ENCODE results near the gene MYBPC1. TPM values are rescaled to one million over a fixed set of nuclear protein-coding genes. Genes with fewer than 3 reads are reported as not detected.
A peak's percentile ranks its signal among the peaks of the same experiment; 100 is the strongest.

Gene MYBPC1
- total RNA-seq, 1 donor from 2014 or later, result not detected

DNA sequence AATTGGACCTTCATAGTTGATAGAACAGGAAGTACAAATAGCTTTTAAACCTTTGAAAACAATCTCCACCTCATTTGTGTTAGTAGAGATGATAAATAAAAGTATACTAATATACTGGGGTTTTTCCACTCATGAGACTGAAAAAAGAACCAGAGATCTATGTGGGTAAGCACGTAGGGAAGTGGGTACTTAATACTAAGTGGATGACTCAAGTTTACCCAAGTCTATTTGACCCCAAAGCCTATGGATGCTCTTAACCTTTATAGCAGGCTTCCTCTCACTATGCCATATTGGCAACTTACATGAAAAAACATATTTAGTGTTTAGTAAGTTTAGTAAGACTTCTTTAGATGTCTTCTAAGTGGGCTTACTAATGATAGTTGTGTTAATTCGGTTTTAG lies 53.4 kb downstream of the MYBPC1 start:
- Mint-ChIP-seq H3K36me3 (ENCODE audit: low read depth) (no peaks in the 10 kb centered on the region), H3K27me3 (ENCODE audit: low read depth) (peaks cover 10% of the 10 kb centered on the region), H3K9me3 (no peaks in the 10 kb centered on the region), H3K27ac (ENCODE audit: unreplicated experiment) (no peak overlapping the region), H3K4me3 (no peak overlapping the region), H3K4me1 (peaks cover 10% of the 10 kb centered on the region)
- DNase-seq (ENCODE audit: low read depth, low spot score), result no peak
- TF ChIP-seq, protein P1, sequence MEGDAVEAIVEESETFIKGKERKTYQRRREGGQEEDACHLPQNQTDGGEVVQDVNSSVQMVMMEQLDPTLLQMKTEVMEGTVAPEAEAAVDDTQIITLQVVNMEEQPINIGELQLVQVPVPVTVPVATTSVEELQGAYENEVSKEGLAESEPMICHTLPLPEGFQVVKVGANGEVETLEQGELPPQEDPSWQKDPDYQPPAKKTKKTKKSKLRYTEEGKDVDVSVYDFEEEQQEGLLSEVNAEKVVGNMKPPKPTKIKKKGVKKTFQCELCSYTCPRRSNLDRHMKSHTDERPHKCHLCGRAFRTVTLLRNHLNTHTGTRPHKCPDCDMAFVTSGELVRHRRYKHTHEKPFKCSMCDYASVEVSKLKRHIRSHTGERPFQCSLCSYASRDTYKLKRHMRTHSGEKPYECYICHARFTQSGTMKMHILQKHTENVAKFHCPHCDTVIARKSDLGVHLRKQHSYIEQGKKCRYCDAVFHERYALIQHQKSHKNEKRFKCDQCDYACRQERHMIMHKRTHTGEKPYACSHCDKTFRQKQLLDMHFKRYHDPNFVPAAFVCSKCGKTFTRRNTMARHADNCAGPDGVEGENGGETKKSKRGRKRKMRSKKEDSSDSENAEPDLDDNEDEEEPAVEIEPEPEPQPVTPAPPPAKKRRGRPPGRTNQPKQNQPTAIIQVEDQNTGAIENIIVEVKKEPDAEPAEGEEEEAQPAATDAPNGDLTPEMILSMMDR (conservative IDR thresholded peaks at IDR 0.05), result no peak

- H3K36me3 Mint-ChIP-seq (ENCODE audit: low read depth), result no peaks in the 10 kb centered on the region
- H3K4me1 Mint-ChIP-seq, result peaks cover 28% of the 10 kb centered on the region
- no peak overlapping the region for H3K27ac Mint-ChIP-seq (ENCODE audit: unreplicated experiment)
- H3K4me3 Mint-ChIP-seq, result no peak overlapping the region
- DNase-seq (ENCODE audit: low read depth, low spot score), result no peak
- no peaks in the 10 kb centered on the region for H3K27me3 Mint-ChIP-seq (ENCODE audit: low read depth)
- no peaks in the 10 kb centered on the region for H3K9me3 Mint-ChIP-seq
- TF ChIP-seq, protein P1 (conservative IDR thresholded peaks at IDR 0.05), result no peak
Observed at GRCh38 chr12:101650346-101651117, 55.8 kb downstream of the MYBPC1 start.

- no peak for DNase-seq (ENCODE audit: low read depth, low spot score)
- Mint-ChIP-seq H3K4me1 (peaks cover 29% of the 10 kb centered on the region), H3K27me3 (ENCODE audit: low read depth) (no peaks in the 10 kb centered on the region), H3K4me3 (no peak overlapping the region), H3K36me3 (ENCODE audit: low read depth) (no peaks in the 10 kb centered on the region), H3K27ac (ENCODE audit: unreplicated experiment) (peak overlapping the region; percentile 58), H3K9me3 (no peaks in the 10 kb centered on the region)
- TF ChIP-seq, protein P1 (conservative IDR thresholded peaks at IDR 0.05), result no peak
Observed at GRCh38 chr12:101653030-101653429, 58.3 kb downstream of the MYBPC1 start.

DNA sequence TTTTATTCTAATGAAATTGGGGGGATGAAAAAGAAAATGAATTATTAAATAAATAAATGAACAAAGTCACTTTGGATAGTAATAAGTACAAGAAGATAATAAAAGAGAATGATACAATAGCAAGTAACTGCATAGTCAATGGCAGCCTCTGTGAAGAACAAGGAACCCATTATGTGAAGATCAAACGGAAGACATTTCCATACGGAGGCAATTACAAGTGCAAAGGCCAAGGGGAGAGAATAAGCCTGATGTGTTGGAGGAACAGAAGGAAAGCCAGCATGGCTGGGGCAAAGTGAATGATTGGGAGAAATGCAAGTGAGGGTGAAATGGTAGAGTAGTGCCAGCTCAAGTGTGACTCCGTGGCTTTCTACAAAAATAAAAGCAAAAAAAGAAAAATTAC lies 58.7 kb downstream of the MYBPC1 start:
- Mint-ChIP-seq H3K27ac (ENCODE audit: unreplicated experiment) (peak overlapping the region; percentile 58), H3K27me3 (ENCODE audit: low read depth) (no peaks in the 10 kb centered on the region), H3K36me3 (ENCODE audit: low read depth) (no peaks in the 10 kb centered on the region), H3K9me3 (no peaks in the 10 kb centered on the region), H3K4me1 (peaks cover 34% of the 10 kb centered on the region), H3K4me3 (peak overlapping the region; percentile 19)
- no peak for DNase-seq (ENCODE audit: low read depth, low spot score)
- TF ChIP-seq, protein P1 (conservative IDR thresholded peaks at IDR 0.05), result no peak

DNA sequence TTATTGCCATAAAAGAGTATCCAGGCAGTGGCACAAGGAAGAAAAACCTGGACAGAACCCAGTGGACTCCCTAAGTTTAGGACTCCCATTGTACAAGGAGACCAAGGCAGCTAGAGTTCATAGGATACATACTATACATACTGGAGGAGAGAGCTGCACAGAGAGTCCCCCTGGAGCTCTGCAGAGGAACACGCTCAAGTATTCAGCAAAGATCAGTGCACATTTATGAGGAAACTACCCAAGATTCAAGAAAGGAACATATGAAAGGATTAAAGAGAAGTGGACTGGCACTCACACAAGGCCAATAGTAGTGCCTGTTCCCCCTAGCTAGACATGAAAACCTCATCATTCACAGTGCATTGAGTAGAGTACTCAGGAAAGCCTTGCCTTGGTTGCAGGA lies 59.7 kb downstream of the MYBPC1 start:
- peaks cover 35% of the 10 kb centered on the region for H3K4me1 Mint-ChIP-seq
- TF ChIP-seq, protein P1 (conservative IDR thresholded peaks at IDR 0.05), result no peak
- H3K9me3 Mint-ChIP-seq, result no peaks in the 10 kb centered on the region
- no peaks in the 10 kb centered on the region for H3K27me3 Mint-ChIP-seq (ENCODE audit: low read depth)
- H3K27ac Mint-ChIP-seq (ENCODE audit: unreplicated experiment), result no peak overlapping the region
- H3K36me3 Mint-ChIP-seq (ENCODE audit: low read depth), result no peaks in the 10 kb centered on the region
- H3K4me3 Mint-ChIP-seq, result peak overlapping the region; percentile 18
- DNase-seq (ENCODE audit: low read depth, low spot score), result no peak

All from neural crest cell (in vitro differentiated cells).